Measurements from ENCODE around the gene RHNO1. TPM values are rescaled to one million over a fixed set of nuclear protein-coding genes. Genes with fewer than 3 reads are reported as not detected.
A peak's percentile ranks its signal among the peaks of the same experiment; 100 is the strongest.

RHNO1 gene
- total and polyA plus RNA-seq, 2 of the 13 experiments (the other 11 are each of a cell fraction or from before 2014, with no cell fraction given): 27.2 to 49.6 TPM

DNA sequence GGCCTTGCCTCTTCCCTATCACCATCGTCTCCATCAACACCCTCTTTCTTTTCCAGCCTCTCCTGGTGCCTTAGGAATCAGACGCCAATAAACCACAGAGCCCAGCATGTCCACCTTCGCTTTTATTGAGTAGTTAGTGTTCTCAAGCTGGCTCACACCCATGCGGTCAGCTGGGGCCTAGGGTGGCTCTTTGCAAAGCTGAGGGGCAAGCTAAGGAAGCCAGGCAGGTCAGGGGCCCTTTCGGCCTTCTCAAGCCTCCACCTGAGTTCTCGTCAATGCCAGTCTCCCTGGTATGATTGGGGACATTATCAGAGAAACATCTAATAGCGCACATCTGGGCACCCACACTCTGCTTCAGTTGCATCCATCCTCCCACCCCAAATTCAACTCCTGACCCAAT, 19.4 kb upstream of the RHNO1 start:
- Histone ChIP-seq H3K4me2 (ENCODE audit: low read depth, low read length) (no peak overlapping the region), H2AFZ (ENCODE audit: low read length) (no peak overlapping the region), H3K4me1 (ENCODE audit: insufficient read depth, low read length) (peaks cover 12% of the 10 kb centered on the region), H3K36me3 (replicated peaks in 1 of 2; ENCODE audit: control insufficient read depth in 1 of 2, insufficient read depth in 2 of 2, low read length in 2 of 2) (peaks cover 6 to 36% of the 10 kb centered on the region in 2 experiments), H4K20me1 (ENCODE audit: insufficient read depth, low read length) (no peaks in the 10 kb centered on the region), H3K27me3 (ENCODE audit: control insufficient read depth in 1 of 2, insufficient read depth in 2 of 2, low read length in 2 of 2) (no peaks in the 10 kb centered on the region), H3K9ac (ENCODE audit: insufficient read depth, low read depth, low read length) (no peak overlapping the region), H3K9me3 (ENCODE audit: low read length) (no peaks in the 10 kb centered on the region), H3K79me2 (ENCODE audit: insufficient read depth, low read length) (no peaks in the 10 kb centered on the region), H3K4me3 (replicated peaks in 1 of 3; ENCODE audit: insufficient read depth in 1 of 3, low read depth in 2 of 3, low read length in 3 of 3) (no peak overlapping the region), H3K27ac (ENCODE audit: extremely low read length, insufficient read depth, low read length) (no peak overlapping the region)
- ATAC-seq (no peak), FAIRE-seq (no peak), DNase-seq (ENCODE audit: low spot score) (no peak)
- in situ Hi-C loops (cut with HindIII; ENCODE audit: extremely low pct_ligation_motif_present, low pct_unique_long_range_greater_than_20kb) (no loop called here), intact Hi-C loops (cut with micrococcal nuclease; ENCODE audit: unreplicated experiment) (no loop called here)
- POLR2A ChIA-PET: no interaction called here
- 99% methylated on average over 7 of the region's 7 CpGs for WGBS (ENCODE audit: low lambda C conversion rate)
- TF ChIP-seq POLR2A (IDR thresholded peaks at IDR 0.05; ENCODE audit: insufficient read depth in 1 of 2, low read depth in 2 of 2, low read length in 2 of 2) (peak in 1 of 2 experiments; percentile 9; a peak in 1 of 4 replicates), ZNF10 (CRISPR knock-in tag; IDR thresholded peaks at IDR 0.05; ENCODE audit: borderline replicate concordance, low read depth) (no peak), RBM22 (optimal IDR thresholded peaks at IDR 0.05; ENCODE audit: low read length) (peak; percentile 62)
- no TSS peak for BruUV-seq (replicated peaks)
- CTCF ChIA-PET (ENCODE audit: low intra/inter-chr PET ratio, low total read pairs): no interaction called here

GRCh38 chr12:2858334-2858733, 18.7 kb upstream of the RHNO1 start:
- no CpG with 5 or more reads among the region's 2 CpGs for WGBS (ENCODE audit: low lambda C conversion rate)
- Histone ChIP-seq H3K79me2 (ENCODE audit: insufficient read depth, low read length) (no peaks in the 10 kb centered on the region), H3K9me3 (ENCODE audit: low read length) (no peaks in the 10 kb centered on the region), H3K27me3 (ENCODE audit: control insufficient read depth in 1 of 2, insufficient read depth in 2 of 2, low read length in 2 of 2) (no peaks in the 10 kb centered on the region), H3K4me3 (replicated peaks in 1 of 3; ENCODE audit: insufficient read depth in 1 of 3, low read depth in 2 of 3, low read length in 3 of 3) (no peak overlapping the region), H3K4me1 (ENCODE audit: insufficient read depth, low read length) (peaks cover 12% of the 10 kb centered on the region), H3K4me2 (ENCODE audit: low read depth, low read length) (no peak overlapping the region), H3K36me3 (replicated peaks in 1 of 2; ENCODE audit: control insufficient read depth in 1 of 2, insufficient read depth in 2 of 2, low read length in 2 of 2) (peaks cover 8 to 43% of the 10 kb centered on the region in 2 experiments), H3K27ac (ENCODE audit: extremely low read length, insufficient read depth, low read length) (no peak overlapping the region), H4K20me1 (ENCODE audit: insufficient read depth, low read length) (no peaks in the 10 kb centered on the region), H3K9ac (ENCODE audit: insufficient read depth, low read depth, low read length) (no peak overlapping the region), H2AFZ (ENCODE audit: low read length) (no peak overlapping the region)
- intact Hi-C loops (cut with micrococcal nuclease; ENCODE audit: unreplicated experiment) (no loop called here), in situ Hi-C loops (cut with HindIII; ENCODE audit: extremely low pct_ligation_motif_present, low pct_unique_long_range_greater_than_20kb) (no loop called here)
- TF ChIP-seq ZMYM2 (CRISPR knock-in tag; IDR thresholded peaks at IDR 0.05) (no peak), POLR2AphosphoS5 (IDR thresholded peaks at IDR 0.05; ENCODE audit: low read depth, low read length) (0 out of 2 replicates have a peak, but pooled peaks have one; percentile 37), AFF4 (CRISPR knock-in tag; IDR thresholded peaks at IDR 0.05) (no peak), MED8 (CRISPR knock-in tag; IDR thresholded peaks at IDR 0.05; ENCODE audit: insufficient replicate concordance) (no peak), HOXD1 (CRISPR knock-in tag; IDR thresholded peaks at IDR 0.05) (no peak)
- ChIA-PET POLR2A (no interaction called here), CTCF (ENCODE audit: low intra/inter-chr PET ratio, low total read pairs) (no interaction called here)
- no peak for DNase-seq (ENCODE audit: low spot score)
- BruUV-seq (replicated peaks): no TSS peak
- FAIRE-seq: no peak
- no peak for ATAC-seq
